Measurements from ENCODE around the gene RNASEL. TPM values are rescaled to one million over a fixed set of nuclear protein-coding genes. Genes with fewer than 3 reads are reported as not detected.

Gene RNASEL
- total and polyA plus RNA-seq, 9 of the 15 experiments (the other 6 are each of a cell fraction or from before 2014, with no cell fraction given) = 4.3 to 11.1 (median 7.2) TPM

DNA sequence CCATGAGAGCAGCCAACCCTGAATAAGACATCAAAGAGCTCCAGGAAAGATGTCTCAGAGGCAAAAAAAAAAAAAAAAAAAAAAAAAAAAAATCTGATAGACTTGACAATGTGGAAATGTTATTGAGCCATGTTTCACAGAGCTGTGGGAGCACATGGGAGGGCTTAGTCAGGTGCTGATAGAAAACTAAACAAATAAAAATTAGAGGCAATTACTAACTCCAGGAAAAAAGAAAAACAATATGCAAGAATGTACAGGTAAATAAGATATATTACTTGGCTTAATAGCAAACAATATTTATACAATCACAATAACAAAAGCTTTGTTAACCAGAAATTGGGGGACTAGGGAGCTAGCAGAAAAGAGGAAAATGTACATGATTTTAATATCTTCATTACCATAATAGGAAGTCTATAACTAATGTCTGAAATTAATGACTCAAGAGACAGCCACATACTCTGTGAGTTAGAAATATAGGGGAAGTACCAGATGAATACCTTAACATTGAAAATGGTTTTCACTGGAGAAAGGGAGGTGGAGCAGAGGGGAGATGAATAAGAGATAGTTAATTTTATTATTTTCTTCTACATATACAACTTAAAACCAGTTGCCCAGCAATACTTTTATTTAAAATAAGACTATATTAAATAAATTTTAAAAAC, 32.0 kb upstream of the RNASEL start:
- Histone ChIP-seq H2AFZ (ENCODE audit: low read depth, low read length) (no peak overlapping the region), H3K4me1 (replicated peaks in 1 of 2; ENCODE audit: control insufficient read depth in 2 of 2, insufficient read depth in 2 of 2, low read length in 2 of 2) (peaks cover 0 to 2% of the 10 kb centered on the region in 2 experiments; a peak in 2 of 5 replicates), H3K9ac (ENCODE audit: insufficient read depth in 1 of 2, low read depth in 2 of 2, low read length in 2 of 2) (no peak overlapping the region), H3K79me2 (ENCODE audit: control insufficient read depth, insufficient read depth, low read length) (no peaks in the 10 kb centered on the region), H3K4me3 (no peak overlapping the region), H4K20me1 (replicated peaks; ENCODE audit: control insufficient read depth, insufficient read depth, low read length) (no peaks in the 10 kb centered on the region; the same call in 1 of the 2 replicates), H3K4me2 (ENCODE audit: insufficient read depth, low read length) (no peak overlapping the region), H3K27me3 (ENCODE audit: control insufficient read depth in 2 of 2, insufficient read depth in 2 of 2, low read length in 2 of 2) (peaks cover 25 to 35% of the 10 kb centered on the region in 2 experiments), H3K36me3 (ENCODE audit: control insufficient read depth, insufficient read depth, low read length) (no peaks in the 10 kb centered on the region), H3K9me3 (replicated peaks; ENCODE audit: control insufficient read depth, insufficient read depth, low read depth, low read length) (no peaks in the 10 kb centered on the region), H3K27ac (ENCODE audit: extremely low read depth, low read depth, low read length) (no peak overlapping the region), H3K9me1 (ENCODE audit: control insufficient read depth, insufficient read depth, low read length) (no peaks in the 10 kb centered on the region)
- POLR2A ChIA-PET = interaction anchor here (0.8 to 1.2 kb wide), 3 partner anchors 8 to 16 kb away, joined by 3 read pairs; no protein-coding TSS in a partner anchor
- ATAC-seq = no peak
- CTCF ChIA-PET (ENCODE audit: low intra/inter-chr PET ratio) = no interaction called here
- TF ChIP-seq RBM25 (IDR thresholded peaks at IDR 0.05; ENCODE audit: low read depth, low read length, severe bottlenecking) (peak; percentile 11), NR1H2 (CRISPR knock-in tag; IDR thresholded peaks at IDR 0.05) (no peak), LCOR (CRISPR knock-in tag; IDR thresholded peaks at IDR 0.05) (no peak), ZFX (CRISPR knock-in tag; IDR thresholded peaks at IDR 0.05) (no peak)
- no peak for DNase-seq (ENCODE audit: extremely low read depth in 1 of 4, low spot score in 3 of 4)
- in situ Hi-C loops (cut with MboI) = no loop called here
- no peak for FAIRE-seq
- BruUV-seq (replicated peaks) = no TSS peak
- intact Hi-C loops (cut with micrococcal nuclease) = no loop called here

DNA sequence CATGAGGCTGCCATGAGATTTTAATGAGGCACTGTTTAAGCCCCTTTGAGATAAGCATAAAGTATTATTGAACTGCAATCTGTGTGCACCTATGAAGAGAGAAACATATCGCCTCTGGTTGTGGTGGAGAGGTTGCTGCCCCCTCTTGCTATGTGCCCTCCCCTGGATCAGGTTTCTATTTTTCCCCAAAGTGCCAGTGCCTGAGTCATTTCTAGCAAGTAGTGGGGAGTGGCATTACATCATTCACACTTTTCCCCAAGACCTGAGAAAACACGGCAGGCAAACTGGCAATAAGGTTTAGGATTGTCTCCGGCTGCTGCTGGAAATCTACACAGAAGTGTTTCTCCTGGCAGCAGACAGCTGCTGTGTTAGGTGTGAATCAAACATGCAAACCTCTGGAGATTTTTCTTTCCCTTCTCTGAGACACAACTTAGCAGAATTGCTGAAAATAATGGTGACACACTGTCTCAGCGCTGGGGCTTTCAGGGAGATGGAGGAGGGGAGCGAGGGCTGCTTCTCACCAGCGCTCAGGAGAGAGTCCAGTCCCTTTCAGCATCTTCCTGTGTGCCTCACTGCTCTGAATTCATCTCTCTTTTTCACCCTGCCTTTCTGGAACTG, 28.8 kb upstream of the RNASEL start:
- peaks cover 9 to 15% of the 10 kb centered on the region in 2 experiments; a peak in 4 of 5 replicates for H3K4me1 ChIP-seq (replicated peaks in 1 of 2; ENCODE audit: control insufficient read depth in 2 of 2, insufficient read depth in 2 of 2, low read length in 2 of 2)
- H3K36me3 ChIP-seq (ENCODE audit: control insufficient read depth, insufficient read depth, low read length) = no peaks in the 10 kb centered on the region
- no peak overlapping the region for H3K4me3 ChIP-seq
- peaks cover 46 to 52% of the 10 kb centered on the region in 2 experiments for H3K27me3 ChIP-seq (ENCODE audit: control insufficient read depth in 2 of 2, insufficient read depth in 2 of 2, low read length in 2 of 2)
- WGBS (ENCODE audit: insufficient coverage, low coverage, missing lambda C conversion rate) = 4% methylated on average over 6 of the region's 6 CpGs
- no peak overlapping the region for H3K9ac ChIP-seq (ENCODE audit: insufficient read depth in 1 of 2, low read depth in 2 of 2, low read length in 2 of 2)
- in situ Hi-C loops (cut with MboI) = no loop called here
- no peak for FAIRE-seq
- no peak for DNase-seq (ENCODE audit: extremely low read depth in 1 of 4, low spot score in 3 of 4)
- intact Hi-C loops (cut with micrococcal nuclease) = no loop called here
- H3K9me1 ChIP-seq (ENCODE audit: control insufficient read depth, insufficient read depth, low read length) = no peaks in the 10 kb centered on the region
- no peak overlapping the region for H3K27ac ChIP-seq (ENCODE audit: extremely low read depth, low read depth, low read length)
- POLR2A ChIA-PET = interaction anchor here (1.3 to 1.8 kb wide), 3 partner anchors 9 to 15 kb away, joined by 3 to 5 read pairs (median 3); no protein-coding TSS in a partner anchor
- H2AFZ ChIP-seq (ENCODE audit: low read depth, low read length) = no peak overlapping the region
- no peak overlapping the region for H3K4me2 ChIP-seq (ENCODE audit: insufficient read depth, low read length)
- no peak for ATAC-seq
- no peaks in the 10 kb centered on the region for H3K79me2 ChIP-seq (ENCODE audit: control insufficient read depth, insufficient read depth, low read length)
- no peak for TF ChIP-seq MXI1 (IDR thresholded peaks at IDR 0.05; ENCODE audit: low read depth, low read length)
- TF ChIP-seq OTX1 (CRISPR knock-in tag; IDR thresholded peaks at IDR 0.05) = no peak
- TF ChIP-seq EGR1 (conservative IDR thresholded peaks at IDR 0.05) = no peak
- no peak for TF ChIP-seq PHTF2 (CRISPR knock-in tag; IDR thresholded peaks at IDR 0.05)
- TF ChIP-seq HDAC3 (IDR thresholded peaks at IDR 0.05; ENCODE audit: borderline replicate concordance, partially characterized antibody) = no peak
- no peak for TF ChIP-seq TAL1 (IDR thresholded peaks at IDR 0.05)
- TF ChIP-seq GTF2E2 (tag; IDR thresholded peaks at IDR 0.05) = no peak
- TF ChIP-seq ATF3 (IDR thresholded peaks at IDR 0.05) = 0 out of 2 replicates have a peak, but pooled peaks have one; percentile 9
- no peak for TF ChIP-seq ATF3 (CRISPR knock-in tag; conservative IDR thresholded peaks at IDR 0.05)
- TF ChIP-seq MAX (CRISPR knock-in tag; IDR thresholded peaks at IDR 0.05) = no peak
- no peaks in the 10 kb centered on the region; the same call in none of the 2 replicates for H4K20me1 ChIP-seq (replicated peaks; ENCODE audit: control insufficient read depth, insufficient read depth, low read length)
- no peaks in the 10 kb centered on the region for H3K9me3 ChIP-seq (replicated peaks; ENCODE audit: control insufficient read depth, insufficient read depth, low read depth, low read length)
- BruUV-seq (replicated peaks) = no TSS peak
- CTCF ChIA-PET (ENCODE audit: low intra/inter-chr PET ratio) = no interaction called here

Measured in K562 (cell line).